Liver (tissue), 3 donors: ENCODE results near the gene RHPN2.
A peak's percentile ranks its signal among the peaks of the same experiment; 100 is the strongest.

Experiments used
- ATF3 ChIP-seq: IDR thresholded peaks from 2 replicates; pipeline ENCODE4 v1.6.1; 2016; ENCODE audit warnings: antibody characterized with exemption
- CTCF ChIP-seq: fragments of 150-350 bp; IDR thresholded peaks from 2 replicates; pipeline ENCODE4 v1.5.1; 2017; ENCODE audit warnings: improper control_type of control experiment, low read depth, low read length; ENCODE audit not compliant: missing input control
- EGR1 ChIP-seq, 2 donors: IDR thresholded peaks; 2 replicates each; pipeline ENCODE4 v1.6.1; 2016 to 2018; ENCODE audit warnings: antibody characterized with exemption in 2 of 2, low read depth in 2 of 2
- FOXA1 ChIP-seq: IDR thresholded peaks from 2 replicates; pipeline ENCODE4 v1.6.1; 2016; ENCODE audit warnings: antibody characterized with exemption
- GABPA ChIP-seq, 2 donors: IDR thresholded peaks in 1 of 2; conservative IDR thresholded peaks in 1 of 2; 2 replicates each; pipeline ENCODE4 v1.6.1; 2016; ENCODE audit warnings: antibody characterized with exemption in 2 of 2, mild to moderate bottlenecking in 1 of 2, moderate library complexity in 1 of 2
- HNF4G ChIP-seq: IDR thresholded peaks from 2 replicates; pipeline ENCODE4 v1.6.1; 2016; ENCODE audit warnings: antibody characterized with exemption
- JUND ChIP-seq, 2 donors: IDR thresholded peaks; 2 replicates each; pipeline ENCODE4 v1.6.1; 2016; ENCODE audit warnings: antibody characterized with exemption in 2 of 2
- MAX ChIP-seq: IDR thresholded peaks from 2 replicates; pipeline ENCODE4 v1.6.1; 2016; ENCODE audit warnings: antibody characterized with exemption
- RAD21 ChIP-seq, 2 donors: IDR thresholded peaks; 2 replicates each; pipeline ENCODE4 v1.6.1; 2016; ENCODE audit warnings: antibody characterized with exemption in 2 of 2, mild to moderate bottlenecking in 2 of 2
- REST ChIP-seq: IDR thresholded peaks from 2 replicates; pipeline ENCODE4 v1.6.1; 2016; ENCODE audit warnings: antibody characterized with exemption, mild to moderate bottlenecking
- SP1 ChIP-seq: IDR thresholded peaks from 2 replicates; pipeline ENCODE4 v1.6.1; 2018; ENCODE audit warnings: antibody characterized with exemption, mild to moderate bottlenecking
- TAF1 ChIP-seq: conservative IDR thresholded peaks from 2 replicates; pipeline ENCODE4 v1.6.1; 2016; ENCODE audit warnings: antibody characterized with exemption, mild to moderate bottlenecking
- ZBTB33 ChIP-seq: IDR thresholded peaks from 2 replicates; pipeline ENCODE4 v1.6.1; 2016; ENCODE audit warnings: antibody characterized with exemption
- donor health status: healthy.
- donor health status: healthy.

GRCh38 chr19:33098055-33098534 lies 33.4 kb upstream of the RHPN2 start:
- TF ChIP-seq REST = no peak
- no peak for TF ChIP-seq HNF4G
- TF ChIP-seq SP1 = no peak
- TF ChIP-seq CTCF = no peak
- no peak for TF ChIP-seq FOXA1
- TF ChIP-seq TAF1 = no peak
- no peak for TF ChIP-seq ATF3
- no peak for TF ChIP-seq GABPA (IDR thresholded peaks at IDR 0.05 in 1 of 2, conservative IDR thresholded peaks at IDR 0.05 in 1 of 2)
- TF ChIP-seq MAX = no peak
- TF ChIP-seq JUND (IDR thresholded peaks at IDR 0.05) = no peak
- TF ChIP-seq EGR1 (IDR thresholded peaks at IDR 0.05; ENCODE audit: low read depth in 2 of 2) = no peak
- no peak for TF ChIP-seq ZBTB33
- TF ChIP-seq RAD21 (IDR thresholded peaks at IDR 0.05) = peak in 1 of 2 donors; percentile 40
